ENCODE measurements around the gene FGD2. TPM values are rescaled to one million over a fixed set of nuclear protein-coding genes. Genes with fewer than 3 reads are reported as not detected.

FGD2 gene
- total and polyA plus RNA-seq, 9 of the 15 experiments (the other 6 are each of a cell fraction or from before 2014, with no cell fraction given): 0.09 TPM; not detected in 8

DNA sequence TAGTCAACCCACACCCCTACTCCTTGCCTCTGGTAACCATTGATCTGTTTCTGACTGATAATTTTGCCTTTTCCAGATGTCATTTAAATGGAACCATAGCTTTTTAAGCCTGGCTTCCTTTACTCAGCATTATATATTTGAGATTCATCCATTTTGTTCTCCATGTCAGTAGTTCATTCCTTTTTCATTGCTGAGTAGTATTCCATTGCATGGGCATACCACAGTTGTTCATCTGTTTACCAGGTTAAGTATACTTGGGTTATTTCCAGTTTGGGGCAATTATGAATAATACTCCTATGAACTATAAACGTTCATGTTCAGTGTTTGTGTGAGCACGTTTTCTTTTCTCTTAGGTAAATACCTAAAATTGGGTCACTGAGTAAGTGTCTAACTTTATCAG, 25.1 kb downstream of the FGD2 start:
- no peak overlapping the region for H2AFZ ChIP-seq (ENCODE audit: low read depth, low read length)
- in situ Hi-C loops (cut with MboI) (no loop called here), intact Hi-C loops (cut with micrococcal nuclease) (no loop called here)
- DNase-seq (ENCODE audit: extremely low read depth in 1 of 4, low spot score in 3 of 4) (no peak), ATAC-seq (no peak), FAIRE-seq (no peak)
- H3K4me1 ChIP-seq (replicated peaks in 1 of 2; ENCODE audit: control insufficient read depth in 2 of 2, insufficient read depth in 2 of 2, low read length in 2 of 2): peaks cover 15 to 53% of the 10 kb centered on the region in 2 experiments
- no peaks in the 10 kb centered on the region for H4K20me1 ChIP-seq (replicated peaks; ENCODE audit: control insufficient read depth, insufficient read depth, low read length)
- ChIA-PET CTCF (ENCODE audit: low intra/inter-chr PET ratio) (interaction anchor here (0.8 to 4.3 kb wide), 3 partner anchors 142 to 179 kb away, joined by 3 to 91 read pairs (median 4); no protein-coding TSS in a partner anchor), POLR2A (interaction anchor here (7.6 kb wide), 1 partner anchor 143 kb away, joined by 128 read pairs; the partner anchor contains the start of gene PIM1)
- H3K36me3 ChIP-seq (ENCODE audit: control insufficient read depth, insufficient read depth, low read length): no peaks in the 10 kb centered on the region
- H3K79me2 ChIP-seq (ENCODE audit: control insufficient read depth, insufficient read depth, low read length): no peaks in the 10 kb centered on the region
- H3K9ac ChIP-seq (ENCODE audit: insufficient read depth in 1 of 2, low read depth in 2 of 2, low read length in 2 of 2): no peak overlapping the region
- BruUV-seq (replicated peaks): no TSS peak
- peaks cover 12% of the 10 kb centered on the region for H3K9me3 ChIP-seq (replicated peaks; ENCODE audit: control insufficient read depth, insufficient read depth, low read depth, low read length)
- H3K9me1 ChIP-seq (ENCODE audit: control insufficient read depth, insufficient read depth, low read length): no peaks in the 10 kb centered on the region
- H3K4me3 ChIP-seq: no peak overlapping the region
- no peak overlapping the region; the same call in 2 of the 3 replicates for H3K27ac ChIP-seq (ENCODE audit: extremely low read depth, low read depth, low read length)
- no peak overlapping the region for H3K4me2 ChIP-seq (ENCODE audit: insufficient read depth, low read length)
- H3K27me3 ChIP-seq (ENCODE audit: control insufficient read depth in 2 of 2, insufficient read depth in 2 of 2, low read length in 2 of 2): no peaks in the 10 kb centered on the region
- WGBS (ENCODE audit: insufficient coverage, low coverage, missing lambda C conversion rate): 49% methylated on average over 2 of the region's 2 CpGs
- TF ChIP-seq ZNF583 (CRISPR knock-in tag; IDR thresholded peaks at IDR 0.05): no peak
- no peak for TF ChIP-seq IRF2 (CRISPR knock-in tag; IDR thresholded peaks at IDR 0.05)
- TF ChIP-seq MIER1 (IDR thresholded peaks at IDR 0.05; ENCODE audit: low read depth): 0 out of 2 replicates have a peak, but pooled peaks have one; percentile 15
- no peak for TF ChIP-seq ZNF699 (CRISPR knock-in tag; IDR thresholded peaks at IDR 0.05; ENCODE audit: insufficient replicate concordance)
- TF ChIP-seq ZNF316 (IDR thresholded peaks at IDR 0.05): no peak
- TF ChIP-seq NBN (IDR thresholded peaks at IDR 0.05; ENCODE audit: low read depth): peak; percentile 72; the same call in 1 of the 2 replicates
- TF ChIP-seq, protein P1, sequence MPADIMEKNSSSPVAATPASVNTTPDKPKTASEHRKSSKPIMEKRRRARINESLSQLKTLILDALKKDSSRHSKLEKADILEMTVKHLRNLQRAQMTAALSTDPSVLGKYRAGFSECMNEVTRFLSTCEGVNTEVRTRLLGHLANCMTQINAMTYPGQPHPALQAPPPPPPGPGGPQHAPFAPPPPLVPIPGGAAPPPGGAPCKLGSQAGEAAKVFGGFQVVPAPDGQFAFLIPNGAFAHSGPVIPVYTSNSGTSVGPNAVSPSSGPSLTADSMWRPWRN (IDR thresholded peaks at IDR 0.05; ENCODE audit: low read depth): 0 out of 2 replicates have a peak, but pooled peaks have one; percentile 24
- TF ChIP-seq ZHX1 (conservative IDR thresholded peaks at IDR 0.05; ENCODE audit: low read length): no peak
- 0 out of 2 replicates have a peak, but pooled peaks have one; percentile 17 for TF ChIP-seq RAD51 (IDR thresholded peaks at IDR 0.05; ENCODE audit: borderline replicate concordance, low read depth)
- TF ChIP-seq GMEB1 (CRISPR knock-in tag; IDR thresholded peaks at IDR 0.05): no peak
- TF ChIP-seq PRMT5 (CRISPR knock-in tag; IDR thresholded peaks at IDR 0.05): no peak
- TF ChIP-seq ADNP (tag; IDR thresholded peaks at IDR 0.05): peak; percentile 92
- no peak for TF ChIP-seq THRAP3 (IDR thresholded peaks at IDR 0.05; ENCODE audit: borderline replicate concordance)
- TF ChIP-seq HIVEP1 (CRISPR knock-in tag; IDR thresholded peaks at IDR 0.05): no peak
- TF ChIP-seq, protein P2, sequence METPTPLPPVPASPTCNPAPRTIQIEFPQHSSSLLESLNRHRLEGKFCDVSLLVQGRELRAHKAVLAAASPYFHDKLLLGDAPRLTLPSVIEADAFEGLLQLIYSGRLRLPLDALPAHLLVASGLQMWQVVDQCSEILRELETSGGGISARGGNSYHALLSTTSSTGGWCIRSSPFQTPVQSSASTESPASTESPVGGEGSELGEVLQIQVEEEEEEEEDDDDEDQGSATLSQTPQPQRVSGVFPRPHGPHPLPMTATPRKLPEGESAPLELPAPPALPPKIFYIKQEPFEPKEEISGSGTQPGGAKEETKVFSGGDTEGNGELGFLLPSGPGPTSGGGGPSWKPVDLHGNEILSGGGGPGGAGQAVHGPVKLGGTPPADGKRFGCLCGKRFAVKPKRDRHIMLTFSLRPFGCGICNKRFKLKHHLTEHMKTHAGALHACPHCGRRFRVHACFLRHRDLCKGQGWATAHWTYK (CRISPR knock-in tag; IDR thresholded peaks at IDR 0.05): no peak
- TF ChIP-seq CC2D1A (IDR thresholded peaks at IDR 0.05): peak; percentile 60; the same call in 1 of the 2 replicates
- no peak for TF ChIP-seq TGIF2 (CRISPR knock-in tag; IDR thresholded peaks at IDR 0.05)
- TF ChIP-seq JUN (IDR thresholded peaks at IDR 0.05; ENCODE audit: borderline replicate concordance, low read depth, low read length): no peak
- TF ChIP-seq JUN (CRISPR knock-in tag; IDR thresholded peaks at IDR 0.05; ENCODE audit: borderline replicate concordance): no peak
